Measurements from ENCODE around the gene PFAS.
"Not testable (repeated sequence)": the region's sequence is repeated elsewhere in the genome, so short reads cannot be mapped to it uniquely, and the experiment has no call there.

PFAS gene

DNA sequence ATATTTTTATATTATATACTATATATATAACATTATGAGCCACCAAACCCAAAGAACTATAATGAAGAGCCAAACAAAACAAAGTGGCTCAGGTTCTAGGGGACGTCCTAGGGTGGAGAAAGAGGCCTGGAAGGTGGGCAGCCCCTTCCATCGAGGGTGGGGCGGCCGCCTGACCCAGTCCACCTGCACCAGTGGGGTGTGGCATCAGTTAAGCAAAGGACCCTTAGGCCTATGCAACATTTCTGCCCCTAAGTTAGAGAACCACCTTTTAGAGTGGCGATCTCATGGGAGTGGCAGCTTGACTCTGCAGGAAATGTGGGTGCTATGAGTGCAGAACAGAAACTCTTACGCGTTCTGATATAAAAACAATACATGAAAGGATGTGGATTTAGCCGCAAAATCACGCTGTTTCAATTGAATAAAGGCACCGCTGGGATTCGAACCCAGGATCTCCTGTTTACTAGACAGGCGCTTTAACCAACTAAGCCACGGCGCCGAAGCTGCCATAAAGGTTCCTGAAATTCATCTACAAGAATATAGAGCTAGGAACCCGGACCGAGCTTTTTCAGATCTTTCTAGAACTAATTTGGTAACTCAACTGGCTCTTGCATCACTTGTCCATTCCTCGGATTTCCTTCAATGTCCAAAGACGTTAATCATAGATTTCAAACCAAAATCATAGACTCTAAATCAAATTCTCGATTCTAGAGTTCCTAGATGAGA is 23.1 kb upstream of the PFAS start:
- DNase-seq (ENCODE audit: low read depth, low spot score) = no peak

DNA sequence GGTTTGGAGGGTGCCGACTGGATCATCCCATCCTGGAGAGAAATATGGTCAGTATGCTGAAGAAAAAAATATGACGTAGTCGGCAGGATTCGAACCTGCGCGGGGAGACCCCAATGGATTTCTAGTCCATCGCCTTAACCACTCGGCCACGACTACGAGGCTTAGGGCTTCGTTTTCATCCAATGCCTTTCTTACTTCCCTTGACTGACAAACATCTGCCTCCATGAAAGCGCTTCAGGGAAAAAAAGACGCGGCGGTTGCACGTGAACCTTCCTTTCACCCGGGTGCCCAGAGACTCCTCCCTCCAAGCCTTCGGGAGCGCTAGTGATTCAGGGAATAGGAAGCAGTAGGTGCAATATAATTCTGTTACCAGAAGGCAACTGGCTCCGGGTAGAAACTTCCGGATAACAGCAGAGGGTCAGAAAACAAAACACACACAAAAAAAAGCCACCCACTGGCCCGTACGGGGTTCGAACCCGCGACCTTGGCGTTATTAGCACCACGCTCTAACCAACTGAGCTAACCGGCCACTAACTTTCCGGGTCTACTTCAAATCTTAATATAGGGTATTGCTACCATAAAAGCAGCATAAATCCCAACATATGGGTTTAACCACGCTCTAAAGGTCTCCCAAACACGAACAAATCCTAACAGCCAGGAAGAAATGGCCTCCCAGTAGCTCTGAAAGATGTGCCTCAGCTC is 22.4 kb upstream of the PFAS start:
- DNase-seq (ENCODE audit: low read depth, low spot score) = peak; percentile 73

DNA sequence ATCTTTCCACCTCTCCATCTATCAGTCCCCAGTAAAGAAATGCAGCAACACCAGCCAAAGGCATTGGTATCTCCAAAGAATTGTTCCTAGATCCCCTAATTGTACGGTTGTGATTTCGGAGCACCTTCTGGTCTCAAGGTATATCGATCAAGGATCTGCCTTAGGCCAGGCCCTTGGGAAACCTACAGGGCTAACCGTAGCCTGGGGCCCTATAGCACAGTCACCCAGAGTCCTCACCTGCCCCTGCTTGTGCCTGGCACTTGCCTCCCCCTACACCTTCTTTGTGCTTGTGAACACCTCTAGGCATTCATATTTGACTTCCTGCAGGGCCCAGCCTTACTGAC is 21.9 kb upstream of the PFAS start:
- no peak for DNase-seq (ENCODE audit: low read depth, low spot score)

DNA sequence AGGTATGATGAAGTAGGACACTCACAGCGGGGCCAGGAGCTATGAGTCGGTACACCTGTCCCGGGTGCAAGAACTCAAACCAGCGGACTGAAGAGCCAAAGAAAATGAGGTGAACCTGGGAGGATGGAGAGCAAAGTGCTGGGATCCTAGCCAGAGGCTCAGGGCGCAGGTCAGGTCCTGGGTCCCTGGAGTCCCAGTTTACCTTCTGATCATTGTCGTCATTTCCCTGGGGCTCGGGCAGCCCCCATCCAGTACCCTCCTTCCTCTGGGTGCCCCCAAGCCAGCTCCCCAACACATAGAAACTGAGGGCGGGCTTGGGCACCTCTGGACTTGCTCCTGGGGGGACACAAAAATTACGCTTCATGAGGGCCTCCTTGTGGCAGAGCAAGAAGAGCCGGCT is 17.4 kb upstream of the PFAS start:
- no peak for DNase-seq (ENCODE audit: low read depth, low spot score)

DNA sequence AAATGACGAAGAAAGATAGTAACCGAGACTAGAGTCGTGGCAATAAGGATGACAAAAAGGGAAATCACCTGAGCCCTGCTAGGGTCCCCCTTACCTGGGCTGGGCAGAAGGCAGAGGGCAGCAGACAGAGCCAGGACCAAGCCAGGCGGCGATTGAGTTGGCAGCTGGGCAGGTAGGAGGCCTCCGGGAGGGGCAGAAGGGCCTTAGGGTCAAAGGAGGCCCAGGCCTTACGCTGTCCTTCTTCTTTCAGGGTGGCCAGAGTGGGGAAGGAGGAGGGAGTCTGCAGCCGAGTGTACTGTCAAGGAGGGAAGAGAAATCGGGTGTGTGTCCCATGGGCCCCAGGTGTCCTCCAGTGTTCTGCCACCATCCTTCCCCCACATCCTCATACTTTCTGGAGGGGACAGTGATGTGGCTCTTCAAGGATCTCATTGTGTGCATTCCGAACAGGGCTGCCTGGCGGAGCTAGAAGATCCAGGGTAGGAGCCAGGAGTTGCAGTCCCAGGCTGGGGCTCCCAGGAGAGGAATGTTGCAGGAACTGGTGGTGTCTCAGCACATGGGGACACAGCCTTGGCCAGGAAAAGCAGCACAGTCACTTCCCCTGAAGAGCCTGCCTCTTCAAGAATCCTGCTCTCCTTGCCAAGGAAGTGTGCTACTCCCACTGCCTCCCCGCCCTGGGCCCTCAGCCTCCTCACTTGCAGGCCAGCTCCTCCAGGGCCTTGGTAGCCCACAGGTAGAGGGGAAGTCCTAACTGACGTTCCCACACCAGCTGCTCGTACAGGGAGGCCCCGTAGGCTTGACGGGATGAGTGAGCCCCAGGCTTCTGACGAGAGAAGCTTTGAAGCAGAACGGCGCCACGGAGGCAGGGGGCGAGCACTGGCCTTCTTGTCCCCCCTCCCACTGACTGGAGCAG is 14.5 kb upstream of the PFAS start:
- DNase-seq (ENCODE audit: low read depth, low spot score) = no peak

DNA sequence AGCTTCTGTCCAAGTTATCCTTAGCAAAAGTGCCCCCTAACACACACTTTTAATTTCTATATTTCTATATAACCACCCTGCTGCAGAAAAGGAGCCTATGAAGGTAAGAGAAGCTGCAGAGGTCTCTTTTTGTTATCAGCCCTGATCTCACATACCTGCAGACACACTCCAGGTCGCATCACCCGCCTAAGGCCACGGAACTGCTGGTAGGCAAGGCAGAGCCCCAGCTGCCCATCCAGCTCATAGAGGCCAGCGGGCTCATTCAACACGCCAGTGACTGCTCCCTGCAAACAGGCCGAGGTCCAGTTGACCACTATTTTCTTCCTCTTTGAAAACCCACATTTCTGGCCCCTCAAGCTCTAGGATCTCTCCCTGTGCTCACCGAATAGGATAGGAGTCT is 13.4 kb upstream of the PFAS start:
- DNase-seq (ENCODE audit: low read depth, low spot score) = no peak

DNA sequence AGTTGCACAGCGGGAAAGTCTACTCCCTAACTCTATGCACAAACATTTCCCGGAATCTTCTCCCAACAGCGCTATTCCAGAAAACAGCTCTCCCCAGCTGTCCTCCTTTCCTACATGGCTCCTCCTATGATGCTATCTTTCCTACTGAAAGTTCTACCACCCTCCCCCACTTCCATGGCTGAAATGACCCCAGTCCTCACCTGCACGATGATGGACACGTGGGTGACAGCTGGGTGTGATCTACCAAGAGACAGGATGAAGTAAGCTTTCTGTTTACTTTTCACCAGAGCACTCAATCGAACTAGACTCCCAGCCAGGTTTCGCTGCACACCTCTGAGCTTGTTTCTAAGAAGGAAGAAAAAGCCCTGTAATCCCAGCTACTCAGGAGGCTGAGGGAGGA is 11.9 kb upstream of the PFAS start:
- no peak for DNase-seq (ENCODE audit: low read depth, low spot score)

DNA sequence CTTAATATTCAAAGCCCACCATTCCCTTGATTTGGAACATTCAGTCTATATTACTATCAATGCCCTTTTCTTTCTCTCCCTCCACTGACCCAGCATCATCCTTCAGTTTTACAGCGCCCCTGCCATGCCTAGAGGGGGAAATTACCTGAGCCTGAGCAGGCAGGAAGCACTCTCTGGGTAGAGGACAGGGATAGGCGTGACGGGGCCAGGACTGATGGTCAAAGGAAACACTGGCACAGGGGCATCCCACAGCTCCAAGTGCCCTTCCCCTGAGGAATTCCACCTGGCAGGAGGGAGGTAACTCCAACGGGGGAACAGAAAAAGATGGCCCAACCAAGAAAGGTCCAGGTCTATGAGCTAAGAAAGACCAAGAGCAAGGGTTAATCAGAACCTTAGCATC is 11.2 kb upstream of the PFAS start:
- DNase-seq (ENCODE audit: low read depth, low spot score) = no peak

DNA sequence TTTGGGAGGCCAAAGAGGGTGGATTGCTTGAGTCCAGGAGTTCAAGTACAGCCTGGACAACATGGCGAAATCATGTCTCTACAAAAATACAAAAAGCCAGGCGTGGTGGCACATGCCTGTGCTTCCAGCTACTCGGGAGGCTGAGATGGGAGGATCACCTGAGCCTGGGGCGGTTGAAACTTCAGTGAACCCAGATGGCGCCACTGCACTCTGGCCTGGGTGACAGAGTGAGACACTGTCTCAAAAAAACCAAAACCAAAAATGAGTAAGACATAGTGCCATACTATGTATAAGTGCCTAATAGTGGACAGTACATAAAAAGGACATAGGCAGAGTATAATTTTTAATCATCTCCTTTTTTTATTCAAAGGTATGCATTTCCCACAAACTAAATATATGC is 5.3 kb upstream of the PFAS start:
- no peak for DNase-seq (ENCODE audit: low read depth, low spot score)

DNA sequence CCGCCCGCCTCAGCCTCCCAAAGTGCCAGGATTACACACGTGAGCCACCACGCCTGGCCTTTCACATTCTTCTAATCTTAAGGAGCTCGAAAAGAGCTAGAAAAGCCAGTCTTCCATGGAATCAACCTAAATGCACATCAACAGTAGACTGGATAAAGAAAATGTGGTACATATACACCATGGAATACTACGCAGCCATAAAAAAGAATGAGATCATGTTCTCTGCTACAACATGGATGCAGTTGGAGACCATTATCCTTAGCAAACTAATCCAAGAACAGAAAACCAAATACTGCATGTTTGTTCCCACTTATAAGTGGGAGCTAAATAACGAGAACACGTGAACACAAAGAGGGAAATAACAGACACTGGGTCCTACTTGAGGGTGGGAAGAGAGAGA is 4.3 kb upstream of the PFAS start:
- DNase-seq (ENCODE audit: low read depth, low spot score) = no peak

DNA sequence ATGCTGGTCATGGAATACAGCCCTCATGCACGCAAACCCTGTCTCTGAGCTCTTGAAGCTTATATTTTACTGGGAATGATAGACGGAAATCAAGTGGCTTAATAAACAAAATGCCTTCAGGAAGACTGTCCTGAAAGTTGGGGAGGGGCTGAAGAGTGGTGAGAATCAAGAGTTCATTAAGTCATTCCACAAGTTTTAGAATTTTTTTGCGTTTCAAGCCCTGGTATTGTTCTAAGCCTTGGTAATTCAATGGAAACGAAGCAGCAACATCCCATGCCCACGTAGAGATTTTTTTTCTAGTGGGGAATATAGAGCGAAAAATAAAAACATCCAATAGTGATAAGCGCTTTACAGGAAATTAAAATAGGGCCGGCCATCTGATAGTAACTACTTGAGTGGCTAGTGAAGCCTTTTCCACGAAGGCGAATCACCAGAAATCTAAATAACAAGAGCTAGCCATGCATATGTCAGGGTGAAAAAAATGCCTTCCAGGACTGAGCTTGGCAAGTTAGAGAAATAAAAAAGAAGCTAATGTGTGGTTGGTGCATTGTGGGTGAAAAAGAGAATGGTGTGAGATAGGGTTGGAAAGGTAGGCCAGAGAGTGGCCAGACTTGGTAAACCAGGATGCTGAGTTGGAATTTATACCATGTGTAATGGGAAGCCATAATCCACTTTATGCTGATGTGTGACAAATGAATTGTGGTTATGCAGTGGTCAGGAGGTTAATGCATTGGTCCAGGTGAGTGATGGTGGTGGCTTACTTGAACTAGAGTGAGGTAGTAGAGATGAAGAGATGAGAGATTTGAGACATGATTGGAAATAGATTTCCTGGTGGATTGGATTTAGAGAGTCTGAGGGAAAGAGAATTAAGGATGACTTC is 772 bp downstream of the PFAS start:
- no peak for DNase-seq (ENCODE audit: low read depth, low spot score)

DNA sequence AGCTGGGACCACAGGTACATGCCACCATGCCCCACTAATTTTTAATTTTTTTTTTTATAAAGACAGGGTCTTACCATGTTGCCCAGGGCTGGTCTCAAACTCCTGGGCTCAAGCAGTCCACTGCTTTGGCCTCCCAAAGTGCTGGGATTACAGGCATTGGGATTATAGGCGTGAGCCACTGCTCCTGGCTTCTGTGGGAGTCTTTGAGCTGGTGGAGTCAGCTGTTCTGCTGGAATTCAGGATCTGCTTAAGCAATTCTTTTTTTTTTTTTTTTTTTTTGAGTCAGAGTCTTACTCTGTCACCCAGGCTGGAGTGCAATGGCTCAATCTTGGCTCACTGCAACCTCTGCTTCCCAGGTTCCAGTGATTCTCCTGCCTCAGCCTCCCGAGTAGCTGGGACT is 2.3 kb downstream of the PFAS start:
- not testable (repeated sequence) for DNase-seq (ENCODE audit: low read depth, low spot score)

DNA sequence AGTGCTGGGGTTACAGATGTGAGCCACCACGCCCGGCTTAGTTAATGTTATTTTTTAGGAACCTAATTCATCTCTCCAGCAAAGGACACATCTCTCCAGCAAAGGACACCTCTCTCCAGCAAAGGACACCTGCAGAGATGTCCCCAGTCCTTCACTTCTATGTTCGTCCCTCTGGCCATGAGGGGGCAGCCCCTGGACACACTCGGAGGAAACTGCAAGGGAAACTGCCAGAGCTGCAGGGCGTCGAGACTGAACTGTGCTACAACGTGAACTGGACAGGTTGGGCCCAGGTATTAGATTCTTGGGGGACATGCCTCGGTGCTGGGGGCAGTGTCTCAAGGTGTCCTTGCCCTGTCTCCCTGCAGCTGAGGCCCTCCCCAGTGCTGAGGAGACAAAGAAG is 4.7 kb downstream of the PFAS start:
- no peak for DNase-seq (ENCODE audit: low read depth, low spot score)

DNA sequence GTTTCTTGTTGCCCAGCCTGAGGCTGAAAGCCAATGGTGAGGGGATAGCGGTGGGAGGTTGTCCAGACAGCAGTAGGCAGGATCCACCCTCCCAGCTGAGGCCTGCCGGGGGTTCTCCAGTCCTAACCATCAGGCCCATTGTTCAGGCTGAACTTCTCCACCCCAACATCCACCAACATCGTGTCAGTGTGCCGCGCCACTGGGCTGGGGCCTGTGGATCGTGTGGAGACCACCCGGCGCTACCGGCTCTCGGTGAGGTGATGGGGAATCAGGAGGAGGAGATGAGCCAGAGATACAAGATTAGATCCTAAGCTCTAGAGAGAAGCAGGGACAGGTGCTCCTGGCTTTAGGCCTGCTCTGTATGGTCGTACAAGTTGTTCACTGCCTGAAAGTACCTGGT is 5.8 kb downstream of the PFAS start:
- DNase-seq (ENCODE audit: low read depth, low spot score) = no peak

DNA sequence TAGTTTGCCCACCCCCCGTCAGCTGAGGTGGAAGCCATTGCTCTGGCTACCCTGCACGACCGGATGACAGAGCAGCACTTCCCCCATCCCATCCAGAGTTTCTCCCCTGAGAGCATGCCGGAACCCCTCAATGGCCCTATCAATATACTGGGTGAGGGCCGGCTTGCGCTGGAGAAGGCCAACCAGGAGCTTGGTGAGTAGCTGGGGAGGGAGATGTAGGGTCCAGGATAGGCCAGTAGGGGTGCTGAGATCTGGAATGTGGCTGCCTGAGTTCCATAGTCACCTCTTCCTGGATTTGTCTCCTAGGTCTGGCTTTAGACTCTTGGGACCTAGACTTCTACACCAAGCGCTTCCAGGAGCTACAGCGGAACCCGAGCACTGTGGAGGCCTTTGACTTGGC is 6.4 kb downstream of the PFAS start:
- DNase-seq (ENCODE audit: low read depth, low spot score) = no peak

DNA sequence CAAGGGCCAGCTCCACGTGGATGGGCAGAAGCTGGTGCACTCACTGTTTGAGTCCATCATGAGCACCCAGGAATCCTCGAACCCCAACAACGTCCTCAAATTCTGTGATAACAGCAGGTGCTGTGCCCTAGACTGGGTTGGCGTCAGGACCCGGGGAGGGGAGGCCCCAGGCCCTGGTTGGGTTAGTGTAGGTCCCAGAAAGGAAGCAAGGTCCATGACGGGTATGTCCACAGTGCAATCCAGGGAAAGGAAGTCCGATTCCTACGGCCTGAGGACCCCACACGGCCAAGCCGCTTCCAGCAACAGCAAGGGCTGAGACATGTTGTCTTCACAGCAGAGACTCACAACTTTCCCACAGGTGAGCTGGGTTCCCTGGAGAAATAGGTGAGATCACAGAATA is 7.2 kb downstream of the PFAS start:
- DNase-seq (ENCODE audit: low read depth, low spot score) = no peak

DNA sequence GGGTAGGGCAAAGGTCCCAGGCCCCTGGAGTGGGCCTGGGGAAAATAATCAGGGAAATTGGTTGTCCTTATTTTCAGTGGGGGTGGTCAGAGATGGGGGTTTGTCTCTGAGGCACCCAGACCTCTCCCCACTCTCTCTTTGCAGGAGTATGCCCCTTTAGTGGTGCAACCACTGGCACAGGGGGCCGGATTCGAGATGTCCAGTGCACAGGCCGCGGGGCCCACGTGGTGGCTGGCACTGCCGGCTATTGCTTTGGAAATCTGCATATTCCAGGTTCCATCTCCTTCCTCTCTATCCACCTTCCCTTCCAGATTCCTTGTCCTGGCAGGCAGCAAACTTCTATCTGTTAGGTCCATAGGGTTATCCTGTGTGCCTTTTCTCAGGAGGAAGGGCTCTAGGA is 7.6 kb downstream of the PFAS start:
- DNase-seq (ENCODE audit: low read depth, low spot score) = no peak

DNA sequence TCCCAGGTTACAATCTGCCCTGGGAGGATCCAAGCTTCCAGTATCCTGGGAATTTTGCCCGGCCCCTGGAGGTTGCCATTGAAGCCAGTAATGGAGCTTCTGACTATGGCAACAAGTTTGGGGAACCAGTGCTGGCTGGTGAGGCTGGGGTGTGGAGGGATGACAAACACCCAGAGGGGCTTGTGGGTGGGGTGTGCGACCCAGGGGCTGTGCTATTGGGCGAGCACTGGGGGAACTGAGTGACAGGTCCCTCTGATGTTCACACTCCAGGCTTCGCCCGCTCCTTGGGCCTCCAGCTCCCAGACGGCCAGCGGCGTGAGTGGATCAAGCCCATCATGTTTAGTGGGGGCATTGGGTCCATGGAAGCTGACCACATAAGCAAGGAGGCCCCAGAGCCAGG is 8.7 kb downstream of the PFAS start:
- no peak for DNase-seq (ENCODE audit: low read depth, low spot score)

DNA sequence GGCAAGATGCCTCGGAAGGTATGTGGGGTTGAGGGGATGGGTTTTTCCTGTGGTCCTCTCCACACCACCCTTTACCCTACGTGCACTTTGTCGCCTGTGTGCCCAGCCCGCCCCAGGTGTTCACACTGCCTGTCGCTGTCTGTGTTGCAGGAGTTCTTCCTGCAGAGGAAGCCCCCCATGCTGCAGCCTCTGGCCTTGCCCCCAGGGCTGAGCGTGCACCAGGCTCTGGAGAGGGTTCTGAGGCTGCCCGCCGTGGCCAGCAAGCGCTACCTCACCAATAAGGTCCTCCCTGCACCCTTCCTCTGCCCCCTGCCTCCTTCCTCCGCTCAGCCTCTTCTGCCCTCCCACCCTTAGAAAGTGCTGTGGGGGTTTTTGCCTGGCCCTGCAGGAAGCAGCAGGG is 15.2 kb downstream of the PFAS start:
- DNase-seq (ENCODE audit: low read depth, low spot score) = no peak

DNA sequence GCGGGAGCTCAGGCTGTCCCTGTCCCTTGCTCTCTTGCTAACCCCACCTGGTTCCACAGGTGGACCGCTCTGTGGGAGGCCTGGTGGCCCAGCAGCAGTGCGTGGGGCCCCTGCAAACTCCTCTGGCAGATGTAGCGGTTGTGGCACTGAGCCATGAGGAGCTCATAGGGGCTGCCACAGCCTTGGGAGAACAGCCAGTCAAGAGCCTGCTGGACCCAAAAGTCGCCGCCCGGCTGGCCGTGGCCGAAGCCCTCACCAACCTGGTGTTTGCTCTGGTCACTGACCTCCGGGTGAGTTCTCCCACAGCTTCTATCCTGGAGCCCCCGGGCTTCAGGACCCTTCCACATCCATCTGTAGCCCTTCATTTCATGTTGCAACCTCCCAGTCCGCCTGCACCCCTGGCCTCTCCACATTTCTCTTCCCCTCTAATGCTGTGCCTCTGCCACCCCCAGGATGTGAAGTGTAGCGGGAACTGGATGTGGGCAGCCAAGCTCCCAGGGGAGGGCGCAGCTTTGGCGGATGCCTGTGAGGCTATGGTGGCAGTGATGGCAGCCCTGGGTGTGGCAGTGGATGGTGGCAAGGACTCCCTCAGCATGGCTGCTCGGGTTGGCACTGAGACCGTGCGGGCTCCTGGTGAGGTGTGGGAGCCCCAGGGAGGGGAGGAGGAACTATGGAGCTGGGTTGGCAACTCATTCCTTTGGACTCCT is 15.9 kb downstream of the PFAS start:
- DNase-seq (ENCODE audit: low read depth, low spot score) = no peak
